HG02610 (cell line): ENCODE data around the gene C1orf74.
"Not testable (repeated sequence)": the region's sequence is repeated elsewhere in the genome, so short reads cannot be mapped to it uniquely, and the experiment has no call there.

Experiments used
- ATAC-seq: cut with Tn5 transposase; IDR thresholded peaks from one replicate; pipeline ENCODE4 v1.9.1; 2021; ENCODE audit warnings: mild to moderate bottlenecking, moderate library complexity; ENCODE audit not compliant: unreplicated experiment

C1orf74 gene

DNA sequence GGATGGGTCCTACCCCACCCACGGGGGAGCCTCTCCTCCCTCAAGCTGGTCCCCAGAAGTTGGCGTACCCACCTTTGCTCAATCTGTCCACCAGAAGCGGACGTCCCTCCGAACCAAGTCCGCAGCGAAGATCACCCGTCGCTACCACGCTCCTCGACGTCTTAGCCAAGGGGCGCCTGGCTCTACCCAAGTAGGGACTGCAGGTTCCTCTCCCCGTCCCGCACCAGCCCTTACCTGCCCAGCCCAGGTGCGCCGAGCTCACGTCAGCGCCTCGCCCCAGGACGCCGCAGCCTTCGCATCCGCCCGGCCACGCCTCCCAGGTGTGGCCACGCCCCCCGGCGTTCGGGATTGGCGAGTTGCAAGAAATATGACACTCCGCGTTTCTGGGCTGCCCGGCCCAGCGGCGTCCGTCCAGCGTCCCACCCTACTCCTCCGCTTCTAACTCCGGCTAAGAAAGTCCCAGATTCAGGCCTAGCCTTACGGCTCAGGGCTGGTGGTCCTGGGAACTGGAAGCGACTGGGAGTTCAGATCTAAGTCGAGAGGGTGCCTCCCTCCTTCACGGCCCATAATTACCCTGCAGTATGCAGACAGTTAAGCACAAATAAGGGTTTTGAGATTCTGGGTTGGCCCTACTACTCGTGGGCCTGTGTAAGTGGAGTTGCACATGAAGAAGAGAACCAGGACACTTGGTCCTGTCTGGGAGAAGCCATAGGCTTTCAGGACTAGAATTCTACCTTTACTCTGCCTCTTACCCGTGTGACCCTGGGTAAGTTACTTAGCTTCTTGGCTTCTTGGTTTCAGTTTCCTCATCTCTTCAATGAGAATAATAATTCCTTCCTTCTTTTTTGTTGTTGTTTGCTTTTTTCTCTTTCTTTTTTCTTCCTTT lies 21.8 kb upstream of the C1orf74 start, which contains the start of gene IRF6:
Gene IRF6, minus strand, starts transcription at position 268 of the 886 bp plus-strand sequence. CDS start 4,729 bp downstream, outside the sequence.
- peak; percentile 86 for ATAC-seq

DNA sequence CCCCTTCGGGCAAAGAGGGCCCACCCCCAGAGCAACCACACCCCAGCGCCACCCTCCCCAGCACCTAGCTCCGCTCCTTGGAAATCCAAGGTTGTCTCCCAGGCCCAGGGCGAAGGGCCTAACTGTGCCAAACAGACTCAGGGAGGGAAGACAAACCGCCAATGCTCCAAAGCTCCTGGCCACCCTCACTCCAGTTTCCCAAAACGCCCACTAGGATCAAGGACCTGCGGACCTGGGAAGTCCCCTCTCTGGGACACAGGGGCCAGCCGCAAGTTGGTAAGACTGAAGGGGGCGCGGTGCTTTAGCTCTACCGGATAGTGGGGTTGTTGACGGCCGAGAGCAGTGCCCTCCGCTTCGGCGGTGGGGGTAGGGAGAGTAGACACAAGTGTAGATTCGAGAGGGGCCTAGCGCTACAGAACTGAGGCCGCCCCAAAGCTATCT lies 21.0 kb upstream of the C1orf74 start:
- no peak for ATAC-seq

DNA sequence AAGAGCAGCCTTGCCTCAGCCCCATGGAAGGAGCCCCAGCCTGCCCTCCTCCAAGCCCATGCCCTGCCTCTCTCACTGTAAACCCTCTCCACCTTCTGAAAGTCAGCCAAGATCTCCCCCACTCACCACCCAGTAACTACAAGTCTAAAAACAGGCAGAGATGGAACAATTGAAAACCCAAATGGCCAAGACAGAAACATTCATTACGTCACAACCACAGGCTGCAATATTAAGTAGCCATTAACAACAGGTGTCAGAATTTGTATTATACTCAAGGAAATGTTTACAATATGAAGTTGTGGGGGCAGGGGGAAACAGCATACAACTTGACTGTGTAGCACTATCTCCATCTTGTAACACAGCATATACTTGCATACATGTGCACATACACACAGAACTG lies 19.2 kb upstream of the C1orf74 start:
- no peak for ATAC-seq

DNA sequence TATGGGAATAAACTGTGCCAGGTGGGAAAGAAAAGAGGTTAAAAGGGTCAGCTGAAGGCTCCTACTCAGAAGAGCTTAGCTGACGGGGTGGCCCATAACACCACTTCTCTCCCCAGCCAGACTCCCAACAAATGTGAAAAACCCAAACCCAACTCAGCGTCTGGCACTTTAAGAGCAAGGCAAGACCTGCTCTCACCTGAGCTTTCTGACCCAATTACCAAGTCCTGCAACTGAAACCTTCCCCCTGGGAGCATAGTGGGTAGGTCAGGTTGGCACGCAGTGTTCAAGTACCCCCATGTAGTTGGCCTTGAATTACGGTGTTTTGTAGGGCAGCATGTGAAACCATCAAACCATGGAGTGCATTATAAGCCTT lies 18.4 kb upstream of the C1orf74 start:
- no peak for ATAC-seq

DNA sequence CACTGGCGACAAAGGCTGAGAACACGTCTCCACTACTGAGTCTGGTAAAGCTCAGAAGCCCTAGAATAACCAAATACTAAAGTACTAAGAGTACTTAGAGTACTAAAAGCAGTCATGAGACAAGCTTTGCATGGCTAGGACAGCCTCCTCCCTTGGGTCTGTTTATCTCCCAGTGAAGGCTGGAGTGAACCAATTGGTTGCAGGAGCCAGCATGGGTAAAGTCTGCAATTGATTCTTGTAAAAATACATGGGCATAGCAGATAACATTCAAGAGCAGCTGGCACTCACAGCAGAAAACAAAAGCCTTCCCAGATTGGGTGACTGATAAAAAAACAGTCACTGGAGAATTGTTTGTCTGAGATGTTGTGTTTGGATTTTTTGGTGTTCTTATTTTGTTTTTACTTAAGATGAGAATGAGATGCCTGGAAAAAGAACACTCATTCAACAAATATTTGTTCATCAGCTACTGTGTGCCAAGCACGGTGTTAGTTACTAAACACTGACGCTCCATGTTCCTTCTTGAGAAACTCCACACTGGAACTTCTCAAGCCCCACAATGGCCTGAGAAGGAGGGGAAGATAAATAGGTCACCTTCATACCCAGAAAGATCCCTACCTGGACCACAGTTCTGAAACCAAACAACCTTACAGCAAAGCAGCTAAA lies 17.9 kb upstream of the C1orf74 start:
- no peak for ATAC-seq

DNA sequence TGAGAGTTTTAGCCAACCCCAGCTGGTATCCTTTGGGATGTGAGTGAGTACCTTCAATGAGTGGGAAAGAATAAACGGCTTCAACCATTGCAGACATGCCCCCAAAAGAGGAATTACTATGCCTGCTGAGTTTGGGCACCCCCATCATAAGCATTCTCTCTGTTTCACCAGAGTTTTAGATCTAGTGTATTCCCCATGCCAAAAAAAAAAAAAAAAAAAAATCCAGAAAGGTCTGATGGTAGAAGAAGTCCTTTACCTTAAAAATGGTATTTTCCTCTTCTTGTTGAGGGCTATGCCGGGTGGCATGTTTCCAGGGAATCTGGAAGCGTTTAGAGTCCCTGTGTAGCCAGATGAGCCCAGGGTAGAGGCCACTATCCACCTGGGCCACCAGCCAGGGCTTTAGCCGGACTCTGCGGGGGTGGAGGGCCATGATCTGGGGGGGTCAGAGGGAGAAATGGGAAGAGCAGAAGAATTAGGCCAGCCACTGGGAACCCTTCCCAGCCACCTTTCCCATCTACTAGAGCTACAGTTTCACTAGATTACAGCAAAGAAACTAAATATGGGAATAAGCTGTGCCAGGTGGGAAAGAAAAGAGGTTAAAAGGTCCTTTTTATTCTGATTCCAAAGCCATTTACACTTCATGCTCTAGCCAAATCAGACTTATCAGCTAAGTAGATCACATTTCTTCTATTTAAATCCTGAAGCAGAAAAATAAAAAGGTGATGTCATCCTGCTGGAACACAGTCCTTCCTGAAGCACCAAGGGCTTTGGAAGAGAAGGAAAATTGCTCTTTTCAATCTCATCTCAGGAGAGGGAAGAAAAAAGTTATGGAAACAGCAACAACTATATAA lies 16.9 kb upstream of the C1orf74 start:
- ATAC-seq: no peak

DNA sequence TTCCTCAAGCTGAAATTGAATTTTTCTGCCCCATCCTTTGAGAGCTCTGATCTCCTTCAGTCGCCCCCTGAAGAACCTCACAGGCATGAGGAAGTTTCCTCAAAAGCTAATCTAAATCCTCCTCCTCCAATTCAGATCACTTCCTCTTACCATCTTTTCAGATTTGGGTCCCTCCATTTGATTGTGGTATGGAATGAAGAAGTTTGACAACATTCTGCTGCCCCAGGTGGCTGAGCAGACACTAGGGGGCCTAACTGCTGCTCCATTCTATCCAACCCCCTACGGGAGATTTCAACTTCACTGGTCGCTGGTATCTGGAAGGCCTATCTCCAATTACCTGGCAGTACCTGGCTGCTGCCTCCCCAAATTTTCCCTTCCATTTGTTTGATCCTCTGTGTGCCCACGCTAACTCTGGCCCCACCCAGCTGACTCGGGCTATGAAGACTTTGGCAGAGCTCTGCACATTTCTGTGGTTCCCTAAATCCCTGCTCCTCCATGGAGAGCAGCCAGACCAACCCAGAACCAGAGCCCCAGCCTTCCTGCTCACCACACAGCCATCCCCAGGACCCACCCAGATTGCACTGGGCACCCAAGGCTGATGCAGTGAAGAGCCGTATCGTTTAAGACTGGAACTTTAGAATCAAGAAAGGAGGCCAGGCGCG lies 13.8 kb upstream of the C1orf74 start:
- no peak for ATAC-seq

GRCh38 chr1:209793711-209794110 lies 9.4 kb upstream of the C1orf74 start:
- not testable (repeated sequence) for ATAC-seq

- no peak for ATAC-seq
Measured at GRCh38 chr1:209791920-209792319, 7.6 kb upstream of the C1orf74 start.

DNA sequence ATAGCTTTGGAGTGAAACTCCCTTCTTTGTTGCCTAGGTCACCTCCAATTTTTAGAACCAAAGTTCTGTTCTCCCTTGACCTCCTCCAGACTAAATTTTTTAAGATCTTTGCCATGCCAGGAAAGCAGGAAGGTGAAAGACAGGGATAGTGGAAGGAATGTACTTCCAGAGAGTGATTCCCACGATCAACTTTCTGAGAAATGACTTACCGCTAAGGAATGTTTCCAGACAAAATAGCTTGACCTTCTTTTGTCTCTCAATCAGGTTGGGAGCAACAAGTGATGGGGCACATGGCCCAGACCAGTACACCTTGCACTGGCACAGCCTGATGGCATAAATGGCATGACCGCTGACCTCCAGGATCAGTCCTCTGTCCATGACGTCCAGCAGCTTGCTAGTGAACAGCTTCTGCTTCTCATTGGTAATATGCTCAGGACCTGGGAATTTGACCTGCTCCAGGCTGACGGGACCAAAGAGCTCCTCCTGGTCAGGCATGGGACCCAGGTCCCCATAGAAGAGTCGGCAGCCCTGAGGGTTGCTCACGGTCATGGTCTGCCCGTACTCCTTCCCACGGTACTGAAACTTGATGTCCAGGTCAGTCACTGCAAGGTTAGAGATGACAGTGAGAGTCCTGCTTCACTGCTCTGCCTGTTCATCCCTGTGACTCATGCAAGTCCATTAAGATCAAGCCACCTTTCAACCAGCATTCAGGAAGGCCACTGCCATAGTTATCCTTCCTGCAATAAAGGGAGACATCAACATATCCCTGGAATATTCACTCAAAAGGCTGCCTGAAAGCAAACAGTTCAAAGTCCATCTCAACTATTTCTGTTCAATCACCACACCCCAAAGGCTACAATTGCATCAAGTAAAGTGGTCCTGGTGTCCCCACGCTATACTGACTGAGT lies 6.2 kb upstream of the C1orf74 start:
- ATAC-seq: no peak

DNA sequence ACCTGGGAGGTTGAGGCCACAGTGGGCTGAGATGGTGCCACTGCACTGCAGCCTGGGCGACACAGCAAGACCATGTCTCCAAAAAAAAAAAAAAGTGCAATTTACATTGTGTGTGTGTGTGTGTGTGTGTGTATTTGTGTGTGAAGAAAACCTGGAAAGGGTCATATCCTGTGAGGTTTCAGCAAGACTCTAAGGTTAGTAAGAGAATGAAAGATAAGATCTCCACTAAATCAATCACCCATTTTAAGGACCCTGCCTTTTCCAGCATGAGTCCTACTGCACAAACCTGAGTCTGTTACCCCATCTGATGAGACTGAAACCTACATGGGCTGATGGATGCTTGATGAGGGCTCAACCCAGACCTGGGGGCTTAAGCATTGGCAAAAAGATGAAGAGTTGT lies 4.9 kb upstream of the C1orf74 start:
- no peak for ATAC-seq

DNA sequence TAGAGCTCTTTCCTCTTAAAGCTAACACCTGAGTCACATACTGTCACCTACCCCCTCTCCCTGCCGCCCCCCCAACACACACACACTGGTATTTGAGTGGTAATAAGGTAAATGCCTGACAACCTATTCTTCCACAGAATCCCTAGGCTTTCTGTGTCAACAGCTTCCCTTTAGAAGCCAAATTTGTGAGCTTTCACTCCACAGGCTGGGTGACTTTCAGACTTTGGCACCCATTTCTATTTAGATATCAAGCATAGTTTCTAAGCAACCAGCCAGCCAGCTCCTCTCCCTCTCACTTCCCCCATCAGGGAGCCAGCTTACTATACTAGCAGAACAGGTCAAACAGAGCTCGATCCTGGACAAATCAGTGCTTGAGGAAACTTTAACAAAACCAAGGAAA lies 3.2 kb upstream of the C1orf74 start:
- ATAC-seq: no peak

GRCh38 chr1:209786146-209786545 lies 1.8 kb upstream of the C1orf74 start:
- no peak for ATAC-seq

DNA sequence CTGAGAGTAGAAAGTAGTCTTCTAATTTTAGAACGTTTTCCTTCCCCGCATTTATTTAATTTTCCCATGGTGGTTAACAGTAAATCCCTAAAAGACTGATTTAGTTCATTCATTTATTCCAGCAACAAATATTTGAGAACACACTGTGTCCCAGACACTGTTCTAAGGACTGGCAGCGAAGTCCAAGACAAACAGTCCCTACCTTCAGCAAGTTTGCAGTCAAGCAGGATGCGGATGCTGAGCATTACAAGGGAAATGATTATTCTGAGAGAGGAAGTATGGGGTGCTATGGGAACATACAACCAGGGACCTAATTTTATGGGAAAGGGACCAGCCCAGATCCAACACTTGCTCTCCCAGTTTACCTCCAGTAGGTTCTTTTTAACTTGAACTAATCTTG lies 1.2 kb upstream of the C1orf74 start:
- no peak for ATAC-seq

DNA sequence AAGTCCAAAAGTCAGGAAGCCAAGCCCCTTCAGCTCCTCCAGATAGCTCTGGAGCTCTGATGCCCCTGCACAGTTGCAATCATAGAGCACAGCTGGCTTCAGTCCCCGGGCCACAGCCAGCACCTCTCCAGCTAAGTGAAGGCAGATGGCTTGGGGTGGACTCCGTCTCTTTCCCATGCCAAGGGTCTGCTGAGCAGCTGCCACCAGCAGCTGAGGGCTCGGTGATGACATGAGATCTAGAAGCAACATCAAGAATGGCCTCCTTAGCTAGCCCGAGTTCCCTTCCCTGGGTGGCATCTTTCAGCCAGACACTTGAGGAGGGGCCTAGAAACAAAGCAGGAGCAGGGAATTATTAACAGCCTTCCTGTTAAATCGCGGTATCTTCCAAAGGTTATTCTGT lies 973 bp downstream of the C1orf74 start:
- no peak for ATAC-seq

- no peak for ATAC-seq
Measured at GRCh38 chr1:209780268-209780667, 4.1 kb downstream of the C1orf74 start.

DNA sequence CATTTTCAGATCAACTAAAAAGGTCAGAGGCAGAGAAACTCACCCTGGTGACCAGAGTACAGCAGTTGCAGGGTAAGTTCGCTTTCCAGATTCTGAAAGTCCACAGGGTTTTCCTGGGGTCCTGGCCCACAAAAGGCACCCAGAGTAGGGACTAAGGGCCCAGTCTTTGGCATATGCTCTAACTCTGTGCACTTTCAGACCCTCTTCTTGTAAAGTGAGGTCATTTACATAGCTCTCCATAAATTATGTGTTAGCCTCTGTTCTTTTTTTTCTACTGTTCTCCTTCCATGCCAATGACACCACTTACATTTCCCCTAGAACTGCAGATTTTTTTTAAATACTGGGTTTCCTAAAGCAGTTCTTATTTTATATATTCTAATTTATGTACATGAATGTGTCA lies 6.3 kb downstream of the C1orf74 start:
- ATAC-seq: no peak

- no peak for ATAC-seq
Measured at GRCh38 chr1:209777587-209777986, 6.8 kb downstream of the C1orf74 start.

- ATAC-seq: no peak
Measured at GRCh38 chr1:209775678-209776077, 8.7 kb downstream of the C1orf74 start.

DNA sequence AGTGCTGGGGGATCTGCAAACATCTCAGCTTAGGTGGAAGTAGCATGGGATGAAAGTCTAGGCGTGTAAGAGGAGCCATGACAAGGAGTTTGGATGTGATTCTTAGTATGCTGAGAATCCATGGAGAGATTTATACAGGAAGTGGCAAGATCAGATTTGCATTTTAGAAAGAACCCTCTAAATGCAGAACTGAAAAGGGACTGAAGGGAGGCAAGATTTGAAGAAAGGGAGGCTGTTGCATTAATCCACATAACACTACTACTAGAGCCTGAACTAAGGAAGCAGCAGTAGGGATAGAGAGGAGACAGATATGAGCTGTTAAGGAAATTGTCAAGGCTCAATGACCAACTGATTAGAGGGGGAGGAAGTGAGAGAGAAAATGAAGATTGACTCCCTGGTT lies 9.8 kb downstream of the C1orf74 start:
- ATAC-seq: peak; percentile 59
